Left lobe of liver (tissue), 2 donors: ENCODE measurements around the gene LDB2. TPM values are rescaled to one million over a fixed set of nuclear protein-coding genes. Genes with fewer than 3 reads are reported as not detected.

Experiments
- ATAC-seq: fragments of 200-7000 bp; cut with Tn5 transposase; one replicate; pipeline ENCODE4 v1.9.1; 2020; ENCODE audit warnings: mild to moderate bottlenecking, moderate library complexity
- DNase-seq: peaks from one replicate; pipeline ENCODE4 v3.0.0-alpha.2; 2020; ENCODE audit warnings: low spot score
- total RNA-seq: library from RNA; stranded (reverse); gene quantifications from one replicate; pipeline ENCODE4 v1.2.1, GENCODE V29; 2021
- donor health status: DM: no; HTN: no; CAD: no; lungs with moderate emphysema.
- donor health status: DM: no; HTN: yes; CAD: no.

LDB2 gene
- total RNA-seq, 1 donor from 2014 or later: 21.0 TPM

DNA sequence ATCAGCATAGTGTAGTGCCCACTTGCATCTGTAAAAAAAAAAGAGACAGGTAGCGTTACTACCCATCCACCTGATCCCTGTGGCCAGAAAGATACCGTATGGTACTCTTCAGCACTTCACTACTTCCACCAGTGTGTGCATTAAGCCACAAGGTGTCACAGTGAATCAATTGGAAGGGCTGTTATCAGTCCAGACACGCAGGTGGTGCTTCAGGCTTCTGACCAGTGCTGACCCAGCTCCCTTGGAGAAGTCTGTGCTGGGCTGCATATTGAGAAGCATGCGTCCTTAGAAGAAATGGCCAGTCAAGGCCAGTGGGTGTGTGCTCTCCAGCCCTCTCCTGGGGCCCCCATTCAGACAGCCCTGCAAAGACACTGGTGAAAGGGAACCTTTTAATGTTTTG is 10.6 kb downstream of the LDB2 start:
- ATAC-seq: no peak

DNA sequence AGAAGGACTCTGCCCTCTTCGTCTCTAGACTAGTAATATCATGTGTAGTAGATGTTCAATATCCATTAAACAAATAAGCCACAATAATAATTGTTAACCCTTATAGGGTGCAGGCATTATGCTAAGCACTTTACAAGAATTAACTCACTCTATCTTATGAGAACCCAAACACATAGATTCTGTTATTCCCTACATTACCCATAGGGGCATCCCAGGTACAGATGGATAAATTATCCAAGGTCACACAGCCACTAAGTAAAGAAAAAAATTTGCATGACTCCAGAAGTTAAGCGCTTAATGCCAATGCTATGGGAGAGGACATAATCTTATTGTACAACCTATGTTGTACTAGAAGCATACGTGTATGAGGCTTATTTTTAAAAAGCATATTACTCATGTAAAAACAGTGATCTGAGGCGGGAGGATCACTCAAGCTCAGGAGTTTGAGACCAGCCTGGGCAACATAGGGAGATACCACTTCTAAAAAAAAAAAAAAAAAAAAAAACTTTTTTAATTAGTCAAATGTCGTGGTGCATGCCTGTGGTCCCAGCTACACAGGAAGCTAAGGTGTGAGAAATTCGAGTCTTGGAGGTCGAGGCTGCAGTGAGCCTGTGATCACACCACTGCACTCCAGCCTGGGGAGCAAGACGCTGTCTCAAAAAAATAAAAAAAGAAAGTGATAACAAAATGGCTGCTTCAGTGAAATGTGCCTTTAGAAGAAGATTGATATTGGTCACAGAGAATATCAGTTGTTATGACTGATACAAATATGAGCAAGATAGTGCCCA is 13.6 kb downstream of the LDB2 start:
- DNase-seq: no peak

More for the DNA sequence above, 10.6 kb downstream of the LDB2 start:
- no peak for DNase-seq

GRCh38 chr4:16883806-16884205 is 14.6 kb downstream of the LDB2 start:
- DNase-seq: no peak
- no peak for ATAC-seq

More for the DNA sequence above, 13.6 kb downstream of the LDB2 start:
- no peak for ATAC-seq

DNA sequence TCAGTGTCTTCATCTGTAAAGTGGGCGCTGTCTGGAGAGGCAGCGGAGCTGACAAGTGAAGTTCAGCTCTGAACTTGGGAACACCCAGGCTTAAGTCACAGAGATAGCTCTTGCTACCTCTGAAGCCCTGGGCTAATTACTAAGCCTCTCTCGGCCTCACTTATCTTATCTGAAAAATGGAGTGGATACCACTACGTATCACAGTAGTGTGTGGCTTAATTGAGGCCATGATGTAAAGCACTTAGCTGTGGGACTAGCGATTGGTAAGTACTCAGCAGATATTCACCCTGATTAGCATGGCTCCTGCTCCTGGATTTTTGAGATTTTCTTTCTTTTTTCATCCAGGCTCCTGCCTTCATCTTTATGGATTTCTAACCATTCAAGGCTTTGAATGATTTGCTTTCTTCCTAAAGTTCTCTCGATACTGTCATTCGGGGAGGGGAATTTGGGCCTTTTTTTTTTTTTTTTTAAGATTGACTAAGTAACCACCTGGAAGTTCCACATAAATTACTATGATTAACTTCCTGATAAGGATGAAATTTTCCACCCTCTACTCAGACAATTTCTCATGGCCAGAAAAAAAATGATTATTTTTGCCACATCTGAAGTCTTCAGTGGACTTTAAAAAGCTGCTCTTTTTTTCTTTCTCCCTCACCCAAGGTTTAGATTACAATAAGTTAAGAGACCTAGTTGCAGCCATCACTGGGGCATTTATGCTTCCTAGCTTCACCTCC is 17.1 kb downstream of the LDB2 start:
- DNase-seq (no peak), ATAC-seq (no peak)

- ATAC-seq (no peak), DNase-seq (no peak)
Observed at GRCh38 chr4:16875487-16875886, 23.0 kb downstream of the LDB2 start.

GRCh38 chr4:16869594-16870245 is 28.7 kb downstream of the LDB2 start:
- DNase-seq: no peak

GRCh38 chr4:16868674-16869073 is 29.8 kb downstream of the LDB2 start:
- no peak for ATAC-seq

More at GRCh38 chr4:16869594-16870245, 28.7 kb downstream of the LDB2 start:
- ATAC-seq: no peak

DNA sequence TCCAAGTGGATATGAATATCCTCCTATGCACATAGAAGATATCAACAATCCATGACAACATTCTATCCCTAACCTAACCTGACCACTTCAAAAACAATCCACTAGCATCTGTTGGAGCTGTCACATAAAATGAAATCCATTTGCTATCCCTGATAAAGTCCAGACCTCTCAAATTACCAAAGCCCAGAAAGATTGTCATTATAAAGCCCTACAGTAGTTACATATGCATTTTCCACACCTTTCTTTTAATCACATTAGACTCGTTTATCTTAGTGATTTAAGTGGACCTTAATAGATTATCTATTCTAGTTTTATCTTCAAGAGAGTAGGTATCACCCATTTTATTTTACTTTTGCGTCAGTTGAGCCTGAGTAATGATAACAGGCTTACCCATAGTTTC is 30.6 kb downstream of the LDB2 start:
- ATAC-seq (no peak), DNase-seq (no peak)

More at GRCh38 chr4:16868674-16869073, 29.8 kb downstream of the LDB2 start:
- DNase-seq: no peak

DNA sequence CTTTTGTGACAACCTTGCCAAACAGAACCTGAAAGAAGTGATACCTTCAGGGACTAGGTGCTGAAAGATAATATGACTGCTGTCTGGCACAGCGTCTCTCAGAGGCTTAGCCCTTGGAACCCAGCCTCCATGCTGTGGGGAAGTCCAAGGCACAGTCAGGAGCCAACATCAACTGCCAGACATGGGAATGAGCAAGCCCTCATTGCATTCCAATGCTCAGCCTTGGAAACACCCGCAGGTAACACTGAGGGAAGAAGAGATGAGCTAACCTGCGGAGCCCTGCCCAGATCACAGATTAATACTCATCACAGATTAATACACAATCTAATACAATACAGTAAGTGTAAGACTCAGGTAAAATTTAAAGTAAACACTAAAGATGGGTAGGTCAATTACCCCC is 31.5 kb downstream of the LDB2 start:
- DNase-seq: no peak
- ATAC-seq: no peak

DNA sequence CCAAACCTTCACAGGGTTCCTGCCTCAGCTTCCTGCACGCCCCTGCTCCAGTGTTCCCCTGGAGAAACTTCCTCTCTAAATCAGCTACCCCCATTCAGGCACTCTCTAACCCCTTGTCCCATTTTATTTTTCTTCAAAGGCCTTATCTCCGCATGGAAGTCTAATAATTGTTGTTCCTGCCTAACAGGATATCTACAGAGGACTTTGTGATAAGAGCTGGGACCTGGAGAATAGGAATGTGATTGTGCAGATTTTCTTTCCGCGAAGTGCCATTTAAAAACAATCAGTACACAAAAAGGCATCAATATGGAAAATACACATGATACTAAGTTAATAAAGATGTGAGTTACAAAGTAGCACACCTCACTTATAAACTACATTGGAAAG is 32.6 kb downstream of the LDB2 start:
- peak; percentile 56 for ATAC-seq
- no peak for DNase-seq

DNA sequence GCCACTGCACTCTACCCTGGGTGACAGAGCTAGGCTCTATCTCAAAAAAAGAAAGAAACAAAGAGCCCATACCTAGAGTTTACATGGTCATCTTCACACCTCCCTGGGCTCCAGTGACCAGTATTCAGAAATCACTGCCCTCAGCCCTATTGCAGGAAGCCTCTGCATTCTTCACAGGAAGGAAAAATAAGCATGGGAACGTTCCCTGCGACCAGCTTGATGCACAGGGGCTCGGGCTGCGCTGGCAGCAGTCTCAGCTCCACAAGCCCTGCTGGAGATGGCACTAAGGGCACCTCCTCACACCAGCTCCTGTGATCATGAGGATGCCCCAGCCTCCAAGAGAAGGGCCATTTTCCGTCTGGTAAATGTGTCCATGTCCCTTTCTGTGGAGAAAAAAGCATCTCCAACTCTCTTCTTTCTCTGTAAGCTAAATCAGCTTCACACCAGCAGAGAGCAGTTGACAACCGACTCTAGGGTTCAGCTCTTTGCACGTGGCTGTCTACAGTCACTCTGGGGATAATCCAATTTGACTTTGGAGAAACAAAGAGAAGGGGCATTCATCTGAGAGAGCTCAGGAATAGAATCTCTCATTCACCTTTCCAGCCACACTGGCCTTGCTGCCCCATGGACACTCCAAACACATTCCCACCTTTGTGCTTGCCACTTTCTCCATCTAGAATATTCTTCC is 33.1 kb downstream of the LDB2 start:
- ATAC-seq (no peak), DNase-seq (no peak)

DNA sequence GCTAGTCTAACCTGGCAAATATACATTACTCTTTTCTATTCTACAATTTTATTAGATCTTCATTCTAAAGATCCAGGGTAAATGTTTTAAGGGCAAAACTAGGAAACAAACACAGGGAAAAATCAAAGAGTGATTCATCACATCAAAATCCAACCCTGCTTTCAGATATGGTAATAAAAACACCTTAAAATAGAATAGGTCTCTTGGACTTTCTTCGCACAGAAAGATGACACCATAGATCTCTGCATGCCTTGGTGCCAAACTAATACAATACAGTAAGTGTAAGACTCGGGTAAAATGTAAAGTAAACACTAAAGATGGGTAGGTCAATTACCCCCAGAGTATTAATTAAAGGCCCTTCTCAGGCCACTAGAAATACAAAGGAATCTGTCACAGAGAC is 34.2 kb downstream of the LDB2 start:
- no peak for ATAC-seq
- no peak for DNase-seq

DNA sequence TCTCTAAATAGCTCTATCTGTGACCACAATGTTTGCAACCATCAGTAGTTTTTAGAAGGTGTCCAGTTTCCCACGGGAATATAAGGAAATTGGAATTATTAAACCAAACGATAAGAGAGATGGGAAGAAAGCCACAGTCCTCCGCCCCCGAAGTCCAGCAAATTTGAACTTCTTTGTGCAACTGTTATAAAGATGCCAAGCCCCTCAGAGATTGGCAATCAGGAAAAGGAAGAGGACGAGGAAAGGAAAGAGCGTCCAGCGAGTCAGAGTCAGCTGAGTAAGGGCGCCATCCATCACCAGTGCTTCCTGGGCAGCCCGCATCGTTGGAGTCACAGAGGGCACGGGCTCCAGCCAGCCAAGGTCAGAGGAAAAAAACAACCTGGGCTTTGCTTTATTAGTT is 35.7 kb downstream of the LDB2 start:
- ATAC-seq (peak; percentile 62), DNase-seq (peak; percentile 50)

DNA sequence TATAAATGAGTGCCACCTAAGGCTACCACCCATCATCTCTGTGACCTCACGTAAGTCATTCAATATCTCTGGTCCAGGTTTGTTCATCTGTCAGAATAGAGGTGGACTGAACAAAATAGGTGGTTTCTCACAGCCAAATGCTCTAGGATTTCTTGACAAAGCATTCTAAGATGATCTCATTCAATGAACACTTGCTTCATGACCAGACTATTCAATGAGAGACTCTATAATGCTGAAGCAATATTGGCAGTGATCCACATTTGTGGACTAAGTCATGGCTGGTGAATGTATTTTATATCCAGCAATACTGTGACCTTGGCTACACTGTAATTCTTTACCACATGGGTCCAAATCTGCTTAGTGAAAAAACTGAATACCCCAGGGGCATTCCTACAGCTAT is 37.9 kb downstream of the LDB2 start:
- ATAC-seq (no peak), DNase-seq (no peak)

DNA sequence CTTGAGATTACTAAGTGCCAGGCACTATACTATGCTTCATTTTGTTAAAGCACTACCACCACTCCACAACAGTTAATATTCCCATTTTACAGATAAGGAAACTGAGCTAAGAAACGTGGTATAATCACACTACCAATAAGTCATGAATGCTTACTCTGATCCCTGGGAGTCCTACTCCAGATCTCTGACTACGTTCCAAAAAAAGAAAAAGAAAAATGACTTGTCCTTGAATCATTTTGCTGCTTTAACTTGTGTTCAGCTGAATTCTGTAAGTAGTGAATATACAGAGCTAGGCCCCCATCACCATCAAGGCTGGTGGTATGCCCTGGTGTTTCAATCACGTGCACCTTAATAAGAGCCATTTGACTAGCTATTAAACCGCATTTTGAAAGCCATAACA is 39.4 kb downstream of the LDB2 start:
- no peak for DNase-seq
- no peak for ATAC-seq

GRCh38 chr4:16858275-16858752 is 40.1 kb downstream of the LDB2 start:
- peak; percentile 53 for ATAC-seq

GRCh38 chr4:16857425-16857824 is 41.0 kb downstream of the LDB2 start:
- no peak for ATAC-seq

More at GRCh38 chr4:16858275-16858752, 40.1 kb downstream of the LDB2 start:
- DNase-seq: no peak

GRCh38 chr4:16853640-16854039 is 44.8 kb downstream of the LDB2 start:
- DNase-seq (no peak), ATAC-seq (no peak)

More at GRCh38 chr4:16857425-16857824, 41.0 kb downstream of the LDB2 start:
- DNase-seq: no peak

DNA sequence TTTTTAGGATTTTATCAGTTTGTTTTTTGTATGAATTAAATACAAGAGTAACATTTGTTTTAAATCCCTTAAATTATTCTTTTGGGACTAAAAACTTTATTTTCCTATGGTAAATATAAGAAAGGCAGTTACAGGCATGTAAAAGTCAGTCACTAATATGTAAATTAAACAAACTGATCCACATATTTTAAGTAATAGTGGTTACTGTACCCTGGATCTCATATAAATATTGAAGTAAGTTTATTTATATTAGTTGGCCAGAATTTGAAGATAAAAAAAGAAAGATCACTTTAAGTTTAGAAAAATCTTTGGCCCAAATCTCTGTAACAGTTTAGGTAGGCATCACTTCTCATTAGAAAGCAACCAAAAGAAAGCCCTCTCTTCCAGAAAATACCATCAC is 45.8 kb downstream of the LDB2 start:
- no peak for DNase-seq

GRCh38 chr4:16852228-16852627 is 46.2 kb downstream of the LDB2 start:
- ATAC-seq (no peak), DNase-seq (no peak)

More for the DNA sequence above, 45.8 kb downstream of the LDB2 start:
- ATAC-seq: no peak
